Lower lobe of right lung (tissue), 2 donors: ENCODE data around the gene SPATA16. TPM values are rescaled to one million over a fixed set of nuclear protein-coding genes. Genes with fewer than 3 reads are reported as not detected.

Source experiments
- ATAC-seq, 2 donors: fragments of 200-7000 bp; cut with Tn5 transposase; one replicate each; pipeline ENCODE4 v1.9.1; 2020 to 2022; ENCODE audit warnings: mild to moderate bottlenecking in 2 of 2, moderate library complexity in 2 of 2
- DNase-seq: peaks from one replicate; pipeline ENCODE4 v3.0.0-alpha.2; 2020
- H3K27ac ChIP-seq: fragments of 200-600 bp; one replicate; pipeline ENCODE4 v1.8.0; 2022
- H3K27me3 ChIP-seq: fragments of 200-600 bp; one replicate; pipeline ENCODE4 v1.8.0; 2022; ENCODE audit warnings: low read depth
- H3K36me3 ChIP-seq: fragments of 200-600 bp; one replicate; pipeline ENCODE4 v1.8.0; 2022; ENCODE audit warnings: mild to moderate bottlenecking
- H3K4me1 ChIP-seq: fragments of 200-600 bp; one replicate; pipeline ENCODE4 v1.8.0; 2022
- H3K4me3 ChIP-seq: fragments of 200-600 bp; one replicate; pipeline ENCODE4 v1.8.0; 2022; ENCODE audit warnings: mild to moderate bottlenecking
- H3K9me3 ChIP-seq: fragments of 200-600 bp; one replicate; pipeline ENCODE4 v1.8.0; 2022
- CTCF ChIP-seq: fragments of 200-600 bp; IDR thresholded peaks from one replicate; pipeline ENCODE4 v1.8.0; 2022; ENCODE audit warnings: antibody characterized with exemption, mild to moderate bottlenecking
- intact Hi-C: fragments of 100-400 bp; cut with DNase I; formaldehyde crosslinking; loops from one replicate; pipeline ENCODE4 v1.11.0; 2022
- total RNA-seq: library from RNA; stranded (reverse); fragmentation: NEBNext Ultra II Directional; extraction: Animal tissue kit (Norgen Biotek cat#: 25700); gene quantifications from one replicate; pipeline ENCODE4 v1.2.1, GENCODE V29; 2021
- donor health status: DM: no; HTN: yes; CAD: no; lungs with severe emphysema.

The SPATA16 gene
- total RNA-seq, 1 donor from 2014 or later, result not detected

- TF ChIP-seq CTCF, result no peak
- intact Hi-C loops, result no loop called here
- no peaks in the 10 kb centered on the region for H3K27me3 ChIP-seq
- no peak overlapping the region for H3K4me3 ChIP-seq
- no peaks in the 10 kb centered on the region for H3K9me3 ChIP-seq
- DNase-seq, result no peak
- no peaks in the 10 kb centered on the region for H3K36me3 ChIP-seq
- H3K27ac ChIP-seq, result no peak overlapping the region
- no peak for ATAC-seq
- H3K4me1 ChIP-seq, result no peaks in the 10 kb centered on the region
Observed at GRCh38 chr3:173138026-173138425, 3.0 kb downstream of the SPATA16 start.

DNA sequence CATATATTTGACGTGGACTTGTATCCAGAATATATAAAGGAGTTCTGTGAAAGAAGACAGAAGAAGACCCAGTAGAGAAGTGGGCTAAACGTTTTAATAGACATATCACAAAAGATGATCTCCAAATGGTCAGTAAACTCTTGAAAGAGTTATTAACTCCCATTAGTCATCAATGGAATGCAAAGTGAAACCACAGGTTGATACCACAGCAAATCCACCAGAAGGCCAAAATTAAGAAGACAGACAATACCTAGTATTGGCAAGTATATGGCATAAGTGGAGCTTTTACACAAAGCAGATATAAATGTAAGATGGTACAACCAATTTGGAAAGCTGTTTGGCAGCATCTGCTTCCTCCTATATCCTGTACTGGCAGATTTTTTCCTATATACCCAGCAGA is 6.0 kb downstream of the SPATA16 start:
- no peak for TF ChIP-seq CTCF
- intact Hi-C loops, result no loop called here
- H3K4me3 ChIP-seq, result no peak overlapping the region
- no peaks in the 10 kb centered on the region for H3K27me3 ChIP-seq
- no peaks in the 10 kb centered on the region for H3K4me1 ChIP-seq
- H3K36me3 ChIP-seq, result no peaks in the 10 kb centered on the region
- no peak overlapping the region for H3K27ac ChIP-seq
- H3K9me3 ChIP-seq, result no peaks in the 10 kb centered on the region
- ATAC-seq (no peak), DNase-seq (no peak)

DNA sequence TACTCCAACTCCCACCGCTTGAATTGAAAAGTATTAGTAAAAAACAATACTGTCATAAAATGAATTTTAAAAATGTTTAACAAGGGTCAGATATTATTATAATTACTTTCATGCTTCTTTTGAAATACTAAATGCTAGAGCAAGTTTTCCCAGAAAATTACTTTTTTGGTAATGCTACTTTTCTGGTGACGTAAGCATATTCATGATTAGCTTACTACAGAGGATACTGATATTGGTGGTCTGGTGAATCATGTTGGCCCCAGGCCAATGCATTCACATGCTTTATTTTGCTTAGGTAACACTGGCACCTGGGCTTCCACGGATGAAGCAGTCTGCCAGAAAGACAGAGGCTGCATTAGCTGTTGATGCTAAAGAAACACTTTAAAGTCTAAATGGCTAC is 12.4 kb downstream of the SPATA16 start:
- ATAC-seq, result no peak
- no peaks in the 10 kb centered on the region for H3K4me1 ChIP-seq
- TF ChIP-seq CTCF, result no peak

GRCh38 chr3:173111321-173111720 is 29.7 kb downstream of the SPATA16 start:
- Histone ChIP-seq H3K4me1 (no peaks in the 10 kb centered on the region), H3K27me3 (no peaks in the 10 kb centered on the region), H3K4me3 (no peak overlapping the region), H3K9me3 (no peaks in the 10 kb centered on the region), H3K36me3 (no peaks in the 10 kb centered on the region), H3K27ac (no peak overlapping the region)
- TF ChIP-seq CTCF, result no peak
- no peak for ATAC-seq
- no peak for DNase-seq
- intact Hi-C loops, result no loop called here

More for the DNA sequence above, 12.4 kb downstream of the SPATA16 start:
- Histone ChIP-seq H3K36me3 (no peaks in the 10 kb centered on the region), H3K4me3 (no peak overlapping the region), H3K27ac (no peak overlapping the region), H3K9me3 (no peaks in the 10 kb centered on the region), H3K27me3 (no peaks in the 10 kb centered on the region)
- no peak for DNase-seq
- intact Hi-C loops, result no loop called here

DNA sequence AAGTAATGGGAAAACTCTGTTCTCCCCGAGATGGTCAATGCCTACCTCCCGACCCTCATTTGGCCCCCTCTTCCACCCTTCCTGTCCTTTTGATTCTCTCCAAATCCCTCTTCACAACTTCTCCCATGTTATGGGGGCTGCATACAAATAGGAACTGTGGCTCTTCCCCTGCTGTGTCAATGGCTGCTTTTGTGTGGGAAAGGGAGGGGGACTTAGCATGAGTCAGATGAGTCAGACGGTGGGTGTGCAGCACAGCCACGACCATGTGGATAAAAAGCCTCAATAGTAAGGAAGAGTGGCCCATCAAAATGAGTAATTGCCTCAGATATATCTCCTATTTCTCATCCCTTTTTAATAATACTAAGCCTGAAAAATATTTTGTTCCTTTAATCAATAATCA is 31.9 kb downstream of the SPATA16 start:
- ATAC-seq (no peak), DNase-seq (no peak)
- Histone ChIP-seq H3K27me3 (no peaks in the 10 kb centered on the region), H3K27ac (no peak overlapping the region), H3K36me3 (no peaks in the 10 kb centered on the region), H3K4me1 (no peaks in the 10 kb centered on the region), H3K9me3 (no peaks in the 10 kb centered on the region), H3K4me3 (no peak overlapping the region)
- intact Hi-C loops, result no loop called here
- no peak for TF ChIP-seq CTCF

- DNase-seq, result no peak
- intact Hi-C loops, result no loop called here
- H3K27ac ChIP-seq, result no peak overlapping the region
- no peaks in the 10 kb centered on the region for H3K36me3 ChIP-seq
- no peak for TF ChIP-seq CTCF
- no peaks in the 10 kb centered on the region for H3K9me3 ChIP-seq
- ATAC-seq, result no peak
- H3K27me3 ChIP-seq, result no peaks in the 10 kb centered on the region
- no peak overlapping the region for H3K4me3 ChIP-seq
- H3K4me1 ChIP-seq, result no peaks in the 10 kb centered on the region
Observed at GRCh38 chr3:173103469-173103868, 37.6 kb downstream of the SPATA16 start.
